PFSK-1 (cell line): ENCODE measurements around the gene PPP2R2C.

ENCODE experiments used
- FOXP2 ChIP-seq: optimal IDR thresholded peaks from 2 replicates; pipeline ENCODE3; 2011; ENCODE audit warnings: borderline replicate concordance, control low read depth, inconsistent platforms; ENCODE audit not compliant: insufficient read depth; ENCODE audit errors: extremely low read length, extremely low read depth
- POLR2AphosphoS5 ChIP-seq: IDR thresholded peaks from 2 replicates; pipeline ENCODE4 v1.6.1; 2012; ENCODE audit warnings: low read depth, mild to moderate bottlenecking, control low read depth, low read length, moderate library complexity
- REST ChIP-seq, 2 experiments: IDR thresholded peaks; 2 replicates each; pipeline versions ENCODE4 v1.6.1 to v1.8.0; 2011 to 2012; ENCODE audit warnings: low read depth in 2 of 2, low read length in 2 of 2, control low read depth in 1 of 2, inconsistent platforms in 1 of 2, mild to moderate bottlenecking in 1 of 2, moderate library complexity in 1 of 2; ENCODE audit not compliant: insufficient read depth in 1 of 2
- SIN3A ChIP-seq: IDR thresholded peaks from 2 replicates; pipeline ENCODE4 v1.6.1; 2012; ENCODE audit warnings: mild to moderate bottlenecking, low read length, moderate library complexity, borderline replicate concordance; ENCODE audit not compliant: insufficient read depth
- TAF1 ChIP-seq: IDR thresholded peaks from 2 replicates; pipeline ENCODE4 v1.6.1; 2012; ENCODE audit warnings: low read length, control low read depth, borderline replicate concordance; ENCODE audit not compliant: insufficient read depth

Gene PPP2R2C

GRCh38 chr4:6336166-6336565 lies 136.2 kb downstream of the PPP2R2C start:
- no peak for TF ChIP-seq TAF1
- no peak for TF ChIP-seq SIN3A
- TF ChIP-seq REST (IDR thresholded peaks at IDR 0.05; ENCODE audit: insufficient read depth in 1 of 2, low read depth in 2 of 2, low read length in 2 of 2): no peak
- TF ChIP-seq FOXP2: no peak
- TF ChIP-seq POLR2AphosphoS5: no peak

GRCh38 chr4:6335040-6335590 lies 137.3 kb downstream of the PPP2R2C start:
- TF ChIP-seq POLR2AphosphoS5 (no peak), SIN3A (no peak), TAF1 (no peak), FOXP2 (no peak), REST (IDR thresholded peaks at IDR 0.05; ENCODE audit: insufficient read depth in 1 of 2, low read depth in 2 of 2, low read length in 2 of 2) (no peak)

GRCh38 chr4:6334203-6334887 lies 138.1 kb downstream of the PPP2R2C start:
- TF ChIP-seq POLR2AphosphoS5 (no peak), TAF1 (no peak), FOXP2 (no peak)

- TF ChIP-seq TAF1 (no peak), FOXP2 (no peak), SIN3A (no peak), POLR2AphosphoS5 (no peak), REST (IDR thresholded peaks at IDR 0.05; ENCODE audit: insufficient read depth in 1 of 2, low read depth in 2 of 2, low read length in 2 of 2) (no peak)
Observed at GRCh38 chr4:6333301-6334202, 138.9 kb downstream of the PPP2R2C start.

- no peak for TF ChIP-seq REST (IDR thresholded peaks at IDR 0.05; ENCODE audit: insufficient read depth in 1 of 2, low read depth in 2 of 2, low read length in 2 of 2)
- no peak for TF ChIP-seq TAF1
- no peak for TF ChIP-seq FOXP2
- no peak for TF ChIP-seq SIN3A
- no peak for TF ChIP-seq POLR2AphosphoS5
Observed at GRCh38 chr4:6332669-6333050, 139.8 kb downstream of the PPP2R2C start.
